Activated naive CD4-positive, alpha-beta T cell treated with anti-CD3 and anti-CD28 coated beads for 36 hours (primary cell): Measurements from ENCODE around the gene RGSL1. TPM values are rescaled to one million over a fixed set of nuclear protein-coding genes. Genes with fewer than 3 reads are reported as not detected.
A peak's percentile ranks its signal among the peaks of the same experiment; 100 is the strongest.

ENCODE experiments used
- CTCF ChIA-PET: fragments of 350-600 bp; sonication (Branson Sonifier 250); formaldehyde crosslinking; loops from one replicate; lab custom pipeline; 2021; ENCODE audit warnings: antibody characterized with exemption; lab: Charles Lee
- DNase-seq: peaks from one replicate; pipeline ENCODE4 v3.0.0-alpha.2; 2020
- H3K27ac Mint-ChIP-seq: one replicate; pipeline ENCODE4 v1.8.0; 2021; ENCODE audit warnings: mild to moderate bottlenecking, mixed read lengths
- H3K27me3 Mint-ChIP-seq: one replicate; pipeline ENCODE4 v1.8.0; 2021; ENCODE audit warnings: low read depth, mixed read lengths
- H3K36me3 Mint-ChIP-seq: one replicate; pipeline ENCODE4 v1.8.0; 2021; ENCODE audit warnings: low read depth, mixed read lengths
- H3K4me1 Mint-ChIP-seq: one replicate; pipeline ENCODE4 v1.8.0; 2021; ENCODE audit warnings: low read depth, mixed read lengths
- H3K4me3 Mint-ChIP-seq: one replicate; pipeline ENCODE4 v1.8.0; 2021; ENCODE audit warnings: mild to moderate bottlenecking, moderate library complexity, mixed read lengths
- H3K9me3 Mint-ChIP-seq: one replicate; pipeline ENCODE4 v1.8.0; 2021; ENCODE audit warnings: mixed read lengths
- intact Hi-C: fragments of 100-400 bp; cut with micrococcal nuclease; formaldehyde crosslinking; loops from one replicate; pipeline ENCODE4 v1.15.1; 2023
- total RNA-seq, 2 experiments: library from RNA; stranded (reverse); gene quantifications; one replicate each; pipeline ENCODE4 v1.2.3, GENCODE V29; 2021

The RGSL1 gene
- total RNA-seq: not detected

GRCh38 chr1:182450087-182450486, at the start of gene RGSL1:
RGSL1 (plus strand) TSS chr1:182450146; CDS start chr1:182450166, 20 bp downstream.
- intact Hi-C loops: no loop called here
- Mint-ChIP-seq H3K9me3 (no peaks in the 10 kb centered on the region), H3K36me3 (no peaks in the 10 kb centered on the region)

GRCh38 chr1:182400567-182400966, 49.4 kb upstream of the RGSL1 start, which contains the start of gene TEDDM1:
TEDDM1 (minus strand) TSS chr1:182400667; CDS start chr1:182400485, 182 bp downstream.
- peaks cover 4% of the 10 kb centered on the region for H3K27me3 Mint-ChIP-seq
- no peak within 1 kb of the TSS for H3K27ac Mint-ChIP-seq
- H3K36me3 Mint-ChIP-seq: no peaks in the 10 kb centered on the region
- no peak within 1 kb of the TSS for H3K4me3 Mint-ChIP-seq
- intact Hi-C loops: no loop called here
- H3K9me3 Mint-ChIP-seq: peaks cover 3% of the 10 kb centered on the region
- CTCF ChIA-PET: interaction anchor here (1.4 to 5.5 kb wide), 4 partner anchors 257 to 320 kb away, joined by 3 to 106 read pairs (median 18); no protein-coding TSS in a partner anchor
- H3K4me1 Mint-ChIP-seq: no peaks in the 10 kb centered on the region
- DNase-seq: no peak

More at GRCh38 chr1:182450087-182450486, at the start of gene RGSL1:
- Mint-ChIP-seq H3K27me3 (peaks cover 2% of the 10 kb centered on the region), H3K27ac (no peak within 1 kb of the TSS), H3K4me1 (no peaks in the 10 kb centered on the region), H3K4me3 (no peak within 1 kb of the TSS)
- DNase-seq: no peak
- CTCF ChIA-PET: interaction anchor here (1.0 kb wide), 1 partner anchor 26 kb away, joined by 3 read pairs; no protein-coding TSS in a partner anchor

GRCh38 chr1:182404781-182405180, 45.2 kb upstream of the RGSL1 start:
- no peaks in the 10 kb centered on the region for H3K4me1 Mint-ChIP-seq
- intact Hi-C loops: no loop called here
- CTCF ChIA-PET: interaction anchor here (0.7 to 1.5 kb wide), 3 partner anchors 8 to 340 kb away, joined by 3 to 10 read pairs (median 9); no protein-coding TSS in a partner anchor

DNA sequence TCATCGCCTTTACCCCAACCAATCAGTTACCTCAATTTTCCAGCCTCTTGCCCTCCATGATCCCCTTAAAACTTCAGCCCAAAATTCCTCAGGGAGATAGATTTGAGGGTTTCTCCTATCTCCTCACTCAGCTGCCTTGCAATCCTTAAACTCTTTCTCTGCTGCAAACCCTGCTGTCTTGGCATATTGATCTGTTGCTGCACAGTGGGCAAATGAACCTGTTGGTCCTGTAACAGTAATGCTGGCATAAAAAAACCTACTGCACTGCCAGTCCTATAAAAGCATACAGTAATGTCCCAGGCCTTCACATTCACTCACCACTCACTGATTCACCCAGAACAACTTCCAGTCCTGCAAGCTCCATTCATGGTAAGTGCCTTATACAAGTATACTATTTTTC, 44.4 kb upstream of the RGSL1 start:
- CTCF ChIA-PET: interaction anchor here (1.4 to 1.5 kb wide), 2 partner anchors 9 to 262 kb away, joined by 9 to 10 read pairs; no protein-coding TSS in a partner anchor
- Mint-ChIP-seq H3K4me3 (no peak overlapping the region), H3K36me3 (no peaks in the 10 kb centered on the region), H3K9me3 (peaks cover 5% of the 10 kb centered on the region), H3K4me1 (no peaks in the 10 kb centered on the region), H3K27ac (no peak overlapping the region), H3K27me3 (peaks cover 23% of the 10 kb centered on the region)
- intact Hi-C loops: no loop called here
- no peak for DNase-seq

More at GRCh38 chr1:182404781-182405180, 45.2 kb upstream of the RGSL1 start:
- Mint-ChIP-seq H3K36me3 (no peaks in the 10 kb centered on the region), H3K27me3 (peaks cover 18% of the 10 kb centered on the region), H3K4me3 (no peak overlapping the region), H3K9me3 (peaks cover 5% of the 10 kb centered on the region), H3K27ac (no peak overlapping the region)
- DNase-seq: no peak

- intact Hi-C loops: no loop called here
- H3K9me3 Mint-ChIP-seq: peaks cover 5% of the 10 kb centered on the region
- peaks cover 24% of the 10 kb centered on the region for H3K27me3 Mint-ChIP-seq
- no peaks in the 10 kb centered on the region for H3K36me3 Mint-ChIP-seq
- no peak overlapping the region for H3K4me3 Mint-ChIP-seq
- CTCF ChIA-PET: interaction anchor here (1.4 to 1.9 kb wide), 3 partner anchors 10 to 321 kb away, joined by 5 to 10 read pairs (median 9); no protein-coding TSS in a partner anchor
- DNase-seq: no peak
- no peaks in the 10 kb centered on the region for H3K4me1 Mint-ChIP-seq
- no peak overlapping the region for H3K27ac Mint-ChIP-seq
These were observed 43.9 kb upstream of the RGSL1 start for GRCh38 chr1:182406012-182406411.

DNA sequence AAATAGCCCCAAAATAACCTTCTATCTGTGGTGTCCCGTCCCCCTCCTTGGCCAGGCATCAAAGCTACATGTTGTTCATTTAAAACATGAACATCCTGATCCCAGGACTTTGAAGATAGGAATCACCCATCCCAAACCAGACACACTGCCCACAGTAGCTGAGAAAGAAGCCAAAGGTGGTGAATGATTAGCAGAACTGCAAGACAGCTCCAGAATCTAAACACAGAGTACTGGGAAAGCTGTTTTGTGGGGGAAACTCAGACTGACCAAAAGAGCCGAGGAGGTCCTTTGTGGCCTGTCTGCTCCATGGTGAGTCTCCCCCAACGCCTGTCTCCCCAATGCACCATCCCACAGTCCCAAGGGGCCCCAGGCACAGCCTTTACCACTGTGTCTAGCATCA, 42.2 kb upstream of the RGSL1 start:
- Mint-ChIP-seq H3K4me1 (no peaks in the 10 kb centered on the region), H3K9me3 (peaks cover 5% of the 10 kb centered on the region), H3K27ac (no peak overlapping the region), H3K4me3 (no peak overlapping the region), H3K36me3 (no peaks in the 10 kb centered on the region), H3K27me3 (peaks cover 24% of the 10 kb centered on the region)
- intact Hi-C loops: no loop called here
- CTCF ChIA-PET: interaction anchor here (0.9 to 1.9 kb wide), 3 partner anchors 11 to 322 kb away, joined by 3 to 5 read pairs (median 5); no protein-coding TSS in a partner anchor
- no peak for DNase-seq

DNA sequence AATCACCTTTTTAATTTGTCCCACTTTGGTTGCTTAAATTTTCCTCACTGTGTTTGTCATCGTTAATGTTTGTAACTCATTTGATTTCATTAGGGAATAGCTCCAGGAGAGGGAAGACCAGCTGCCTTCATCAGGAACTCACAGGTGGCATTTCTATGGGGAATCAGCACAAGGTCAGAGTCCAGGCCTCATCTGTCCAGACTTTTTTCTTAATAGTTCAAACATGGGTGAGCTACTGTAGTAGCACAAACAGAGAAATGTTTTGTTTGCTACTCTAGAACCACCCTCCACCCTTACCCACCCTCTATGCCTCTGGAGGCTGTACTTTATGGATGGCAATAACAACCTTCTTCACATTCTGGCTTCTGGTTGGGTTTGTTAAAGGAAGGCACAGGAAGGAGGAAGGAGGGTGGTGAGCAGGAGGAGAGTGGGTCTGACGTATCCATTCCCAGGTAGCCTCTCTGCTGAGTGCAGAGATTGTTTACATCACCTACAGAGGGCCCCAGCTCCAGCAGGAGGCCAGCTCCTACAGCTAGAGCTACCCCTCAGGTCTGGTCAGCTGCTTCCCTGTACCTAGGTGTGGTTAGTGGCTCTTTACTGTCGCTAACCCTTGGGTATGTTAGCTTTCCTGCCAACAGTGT, 41.4 kb upstream of the RGSL1 start:
- H3K27me3 Mint-ChIP-seq: peaks cover 23% of the 10 kb centered on the region

GRCh38 chr1:182410138-182410537, 39.8 kb upstream of the RGSL1 start:
- Mint-ChIP-seq H3K36me3 (no peaks in the 10 kb centered on the region), H3K27ac (no peak overlapping the region), H3K4me3 (no peak overlapping the region), H3K27me3 (peaks cover 29% of the 10 kb centered on the region), H3K9me3 (peaks cover 5% of the 10 kb centered on the region), H3K4me1 (no peaks in the 10 kb centered on the region)
- DNase-seq: no peak
- CTCF ChIA-PET: no interaction called here
- intact Hi-C loops: no loop called here

More for the DNA sequence above, 41.4 kb upstream of the RGSL1 start:
- Mint-ChIP-seq H3K4me3 (no peak overlapping the region), H3K9me3 (peaks cover 5% of the 10 kb centered on the region), H3K4me1 (no peaks in the 10 kb centered on the region), H3K27ac (no peak overlapping the region), H3K36me3 (no peaks in the 10 kb centered on the region)
- intact Hi-C loops: no loop called here
- DNase-seq: no peak
- CTCF ChIA-PET: interaction anchor here (0.6 to 1.1 kb wide), 3 partner anchors 12 to 1641 kb away, joined by 3 to 5 read pairs (median 3); no protein-coding TSS in a partner anchor

DNA sequence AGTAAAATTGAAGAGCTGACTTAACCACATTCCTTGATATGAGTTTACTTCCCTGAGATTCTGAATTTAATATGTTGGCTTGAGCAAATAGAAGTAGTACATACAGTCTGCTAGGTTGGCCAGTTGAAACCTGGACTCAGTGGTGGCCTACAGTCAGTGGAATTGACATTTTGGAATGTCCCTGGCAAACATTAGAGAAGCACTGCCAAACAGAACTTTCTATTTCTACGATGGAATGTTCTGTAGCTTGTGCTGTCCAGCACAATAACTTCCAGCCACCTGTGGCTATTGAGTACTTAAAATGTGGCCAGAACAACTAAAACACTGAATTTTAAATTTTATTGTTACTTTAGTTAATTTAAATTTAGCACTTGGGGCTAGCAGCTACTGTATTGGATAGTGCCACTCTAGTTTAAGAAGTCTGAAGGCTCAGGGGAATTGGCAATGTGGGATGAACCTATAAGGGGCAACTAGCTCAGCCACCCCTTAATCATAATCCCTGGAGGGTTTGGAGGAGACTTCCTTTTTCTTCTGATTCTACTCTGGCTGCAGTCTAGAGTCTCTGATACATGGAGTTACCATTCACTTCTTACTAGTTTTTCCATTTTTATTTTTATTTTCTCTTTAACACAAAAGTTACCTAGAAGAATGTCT, 39.2 kb upstream of the RGSL1 start:
- CTCF ChIA-PET: no interaction called here
- H3K36me3 Mint-ChIP-seq: no peaks in the 10 kb centered on the region
- H3K27ac Mint-ChIP-seq: no peak overlapping the region
- H3K4me1 Mint-ChIP-seq: no peaks in the 10 kb centered on the region
- no peak for DNase-seq
- intact Hi-C loops: no loop called here
- peaks cover 32% of the 10 kb centered on the region for H3K27me3 Mint-ChIP-seq
- peaks cover under 1% of the 10 kb centered on the region for H3K9me3 Mint-ChIP-seq
- H3K4me3 Mint-ChIP-seq: no peak overlapping the region

GRCh38 chr1:182413486-182413885, 36.5 kb upstream of the RGSL1 start:
- Mint-ChIP-seq H3K36me3 (no peaks in the 10 kb centered on the region), H3K4me1 (no peaks in the 10 kb centered on the region), H3K27ac (no peak overlapping the region), H3K27me3 (peaks cover 23% of the 10 kb centered on the region), H3K9me3 (no peaks in the 10 kb centered on the region), H3K4me3 (no peak overlapping the region)
- CTCF ChIA-PET: no interaction called here
- intact Hi-C loops: no loop called here
- no peak for DNase-seq

- no peak overlapping the region for H3K4me3 Mint-ChIP-seq
- H3K27me3 Mint-ChIP-seq: peaks cover 23% of the 10 kb centered on the region
- H3K27ac Mint-ChIP-seq: no peak overlapping the region
- H3K36me3 Mint-ChIP-seq: no peaks in the 10 kb centered on the region
- CTCF ChIA-PET: interaction anchor here (0.6 kb wide), 2 partner anchors 21 to 330 kb away, joined by 3 to 4 read pairs; no protein-coding TSS in a partner anchor
- no peak for DNase-seq
- H3K9me3 Mint-ChIP-seq: no peaks in the 10 kb centered on the region
- intact Hi-C loops: no loop called here
- no peaks in the 10 kb centered on the region for H3K4me1 Mint-ChIP-seq
These were observed 36.0 kb upstream of the RGSL1 start for GRCh38 chr1:182413969-182414368.

GRCh38 chr1:182415789-182416188, 34.2 kb upstream of the RGSL1 start:
- H3K4me1 Mint-ChIP-seq: no peaks in the 10 kb centered on the region
- no peak overlapping the region for H3K4me3 Mint-ChIP-seq
- no peaks in the 10 kb centered on the region for H3K9me3 Mint-ChIP-seq
- peaks cover 16% of the 10 kb centered on the region for H3K27me3 Mint-ChIP-seq
- H3K27ac Mint-ChIP-seq: no peak overlapping the region
- intact Hi-C loops: no loop called here
- H3K36me3 Mint-ChIP-seq: no peaks in the 10 kb centered on the region
- CTCF ChIA-PET: no interaction called here
- peak; percentile 11 for DNase-seq
